GM08714 (cell line): ENCODE data around the gene CCNT1.
"Not testable (repeated sequence)": the region's sequence is repeated elsewhere in the genome, so short reads cannot be mapped to it uniquely, and the experiment has no call there.

ENCODE experiments used
- H3K4me3 ChIP-seq: fragments of 200-500 bp; sonication (Bioruptor generic); 2 replicates; pipeline ENCODE4 v1.5.1; 2014; ENCODE audit warnings: mild to moderate bottlenecking, low read length, inconsistent platforms
- ZNF274 ChIP-seq: IDR thresholded peaks from 2 replicates; pipeline ENCODE4 v1.6.1; 2012; ENCODE audit warnings: mild to moderate bottlenecking, low read depth, low read length

The CCNT1 gene

GRCh38 chr12:48716168-48716492 lies 377 bp downstream of the CCNT1 start:
- peak overlapping the region; percentile 85 for H3K4me3 ChIP-seq
- no peak for TF ChIP-seq ZNF274

- TF ChIP-seq ZNF274 = no peak
- no peak overlapping the region for H3K4me3 ChIP-seq
These were observed 4.3 kb downstream of the CCNT1 start for GRCh38 chr12:48712209-48712608.

GRCh38 chr12:48698822-48699221 lies 17.7 kb downstream of the CCNT1 start:
- H3K4me3 ChIP-seq = not testable (repeated sequence)

GRCh38 chr12:48696626-48697025 lies 19.9 kb downstream of the CCNT1 start:
- no peak for TF ChIP-seq ZNF274
- H3K4me3 ChIP-seq = no peak overlapping the region

GRCh38 chr12:48695859-48696258 lies 20.6 kb downstream of the CCNT1 start:
- TF ChIP-seq ZNF274 = no peak
- H3K4me3 ChIP-seq = no peak overlapping the region

GRCh38 chr12:48694038-48694437 lies 22.5 kb downstream of the CCNT1 start:
- H3K4me3 ChIP-seq = no peak overlapping the region
- TF ChIP-seq ZNF274 = no peak

- no peak for TF ChIP-seq ZNF274
- no peak overlapping the region for H3K4me3 ChIP-seq
These were observed 22.9 kb downstream of the CCNT1 start for GRCh38 chr12:48693572-48693971.

- TF ChIP-seq ZNF274 = no peak
These were observed 24.6 kb downstream of the CCNT1 start for GRCh38 chr12:48691826-48692487.

GRCh38 chr12:48690990-48691389 lies 25.5 kb downstream of the CCNT1 start:
- TF ChIP-seq ZNF274 = no peak
- H3K4me3 ChIP-seq = no peak overlapping the region

More at GRCh38 chr12:48691826-48692487, 24.6 kb downstream of the CCNT1 start:
- H3K4me3 ChIP-seq = no peak overlapping the region

GRCh38 chr12:48690436-48690835 lies 26.1 kb downstream of the CCNT1 start:
- no peak for TF ChIP-seq ZNF274

GRCh38 chr12:48688836-48689235 lies 27.7 kb downstream of the CCNT1 start:
- TF ChIP-seq ZNF274 = no peak
- no peak overlapping the region for H3K4me3 ChIP-seq

More at GRCh38 chr12:48690436-48690835, 26.1 kb downstream of the CCNT1 start:
- H3K4me3 ChIP-seq = no peak overlapping the region

- H3K4me3 ChIP-seq = no peak overlapping the region
- no peak for TF ChIP-seq ZNF274
These were observed 28.9 kb downstream of the CCNT1 start for GRCh38 chr12:48687592-48687991.

- TF ChIP-seq ZNF274 = no peak
- H3K4me3 ChIP-seq = no peak overlapping the region
These were observed 29.7 kb downstream of the CCNT1 start for GRCh38 chr12:48686615-48687334.

GRCh38 chr12:48686037-48686595 lies 30.4 kb downstream of the CCNT1 start:
- no peak overlapping the region for H3K4me3 ChIP-seq
- TF ChIP-seq ZNF274 = no peak

GRCh38 chr12:48683534-48683933 lies 33.0 kb downstream of the CCNT1 start:
- H3K4me3 ChIP-seq = no peak overlapping the region
- no peak for TF ChIP-seq ZNF274
